ENCODE measurements around the gene DPP3.

DNA sequence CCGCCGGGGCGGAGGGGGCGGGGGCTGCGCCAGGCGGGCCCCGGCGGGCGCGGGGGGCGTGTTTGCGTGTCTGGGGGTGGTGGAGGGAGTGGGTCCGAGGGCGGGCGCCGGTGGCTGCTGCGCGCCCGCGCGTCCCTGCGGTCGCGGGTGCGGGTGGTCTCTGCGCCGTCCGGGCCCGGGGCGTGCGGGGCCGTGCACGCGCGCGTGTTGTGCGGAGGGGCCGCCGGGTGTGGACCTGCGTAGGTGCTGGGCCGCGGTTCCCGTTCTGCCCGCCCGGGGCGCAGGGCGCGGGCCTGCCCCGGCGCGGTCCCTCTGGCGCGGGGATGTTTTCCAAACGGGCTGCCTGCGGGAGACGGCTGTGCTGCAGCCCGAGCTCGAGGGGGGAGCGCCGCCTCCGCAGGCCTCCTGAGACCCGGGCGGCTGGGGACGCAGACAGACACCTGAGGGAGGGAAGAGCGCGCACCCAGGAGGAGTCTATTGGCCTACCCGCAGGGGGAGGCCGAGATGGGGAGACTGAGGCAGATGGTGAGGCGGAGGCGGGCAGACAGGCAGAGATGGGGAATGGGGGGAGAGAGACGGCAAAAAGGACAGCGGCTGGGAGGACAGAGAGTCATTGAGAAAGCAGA lies 13.1 kb upstream of the DPP3 start:
- TF ChIP-seq, protein P1, sequence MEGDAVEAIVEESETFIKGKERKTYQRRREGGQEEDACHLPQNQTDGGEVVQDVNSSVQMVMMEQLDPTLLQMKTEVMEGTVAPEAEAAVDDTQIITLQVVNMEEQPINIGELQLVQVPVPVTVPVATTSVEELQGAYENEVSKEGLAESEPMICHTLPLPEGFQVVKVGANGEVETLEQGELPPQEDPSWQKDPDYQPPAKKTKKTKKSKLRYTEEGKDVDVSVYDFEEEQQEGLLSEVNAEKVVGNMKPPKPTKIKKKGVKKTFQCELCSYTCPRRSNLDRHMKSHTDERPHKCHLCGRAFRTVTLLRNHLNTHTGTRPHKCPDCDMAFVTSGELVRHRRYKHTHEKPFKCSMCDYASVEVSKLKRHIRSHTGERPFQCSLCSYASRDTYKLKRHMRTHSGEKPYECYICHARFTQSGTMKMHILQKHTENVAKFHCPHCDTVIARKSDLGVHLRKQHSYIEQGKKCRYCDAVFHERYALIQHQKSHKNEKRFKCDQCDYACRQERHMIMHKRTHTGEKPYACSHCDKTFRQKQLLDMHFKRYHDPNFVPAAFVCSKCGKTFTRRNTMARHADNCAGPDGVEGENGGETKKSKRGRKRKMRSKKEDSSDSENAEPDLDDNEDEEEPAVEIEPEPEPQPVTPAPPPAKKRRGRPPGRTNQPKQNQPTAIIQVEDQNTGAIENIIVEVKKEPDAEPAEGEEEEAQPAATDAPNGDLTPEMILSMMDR (conservative IDR thresholded peaks at IDR 0.05; ENCODE audit: low read depth, low read length): peak; percentile 33; the same call in 1 of the 2 replicates
- no peak for TF ChIP-seq EZH2 (IDR thresholded peaks at IDR 0.05; ENCODE audit: borderline replicate concordance, low read depth, low read length, poor library complexity, severe bottlenecking)
